Fibroblast of skin of left quadriceps (primary cell): ENCODE measurements around the gene SOBP.

ENCODE experiments used
- DNase-seq, 2 experiments: peaks; one replicate each; pipeline ENCODE4 v3.0.0-alpha.2; 2013; ENCODE audit warnings: low read depth in 2 of 2

SOBP gene

GRCh38 chr6:107689951-107690642 lies 200.2 kb downstream of the SOBP start:
- DNase-seq = no peak

- DNase-seq = peak; percentile 84
Measured at GRCh38 chr6:107690643-107691061, 200.7 kb downstream of the SOBP start.

GRCh38 chr6:107691062-107691751 lies 201.3 kb downstream of the SOBP start:
- peak; percentile 86 to 87 for DNase-seq

DNA sequence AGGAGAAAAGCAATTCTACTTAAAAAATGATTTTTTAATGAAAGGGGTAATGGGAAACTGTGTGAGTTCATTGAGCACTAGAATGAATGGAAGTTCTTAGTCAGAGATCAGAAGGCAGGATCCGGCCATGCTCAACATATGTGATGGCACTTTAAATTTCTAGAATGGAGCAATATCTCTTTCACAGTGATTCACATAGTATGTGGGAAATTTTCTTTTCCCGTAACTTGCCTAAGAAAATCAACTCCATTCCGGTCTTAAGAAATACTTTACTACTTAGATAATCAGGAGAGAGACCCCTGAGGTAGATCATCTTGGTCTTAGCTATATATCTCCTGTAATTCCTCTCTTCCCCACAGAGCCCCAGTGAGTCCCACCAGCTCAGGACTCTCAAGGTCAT lies 202.4 kb downstream of the SOBP start:
- DNase-seq = peak; percentile 63 to 67

- DNase-seq = no peak
Measured at GRCh38 chr6:107695061-107695720, 205.3 kb downstream of the SOBP start.

DNA sequence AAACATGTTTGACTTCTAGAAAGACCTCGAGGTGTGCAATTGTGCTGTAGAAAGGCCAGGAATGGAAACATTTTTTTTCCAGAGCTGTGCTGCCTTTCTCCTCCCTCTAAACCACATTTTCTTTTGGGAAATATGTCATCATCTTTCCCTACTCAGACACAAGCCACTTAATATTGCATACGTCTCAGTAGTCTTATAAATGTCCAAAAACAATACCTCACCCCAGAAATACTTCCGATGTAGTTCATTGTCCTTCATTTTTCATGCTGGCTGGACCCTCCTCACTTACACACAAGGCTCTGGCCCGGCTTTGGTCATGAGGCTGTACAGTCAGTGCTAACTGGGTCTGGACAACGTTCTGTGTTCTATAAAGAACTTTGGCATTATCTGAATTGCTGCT lies 207.8 kb downstream of the SOBP start:
- no peak for DNase-seq

- no peak for DNase-seq
Measured at GRCh38 chr6:107698146-107698545, 208.2 kb downstream of the SOBP start.

GRCh38 chr6:107699254-107699653 lies 209.3 kb downstream of the SOBP start:
- DNase-seq = no peak

DNA sequence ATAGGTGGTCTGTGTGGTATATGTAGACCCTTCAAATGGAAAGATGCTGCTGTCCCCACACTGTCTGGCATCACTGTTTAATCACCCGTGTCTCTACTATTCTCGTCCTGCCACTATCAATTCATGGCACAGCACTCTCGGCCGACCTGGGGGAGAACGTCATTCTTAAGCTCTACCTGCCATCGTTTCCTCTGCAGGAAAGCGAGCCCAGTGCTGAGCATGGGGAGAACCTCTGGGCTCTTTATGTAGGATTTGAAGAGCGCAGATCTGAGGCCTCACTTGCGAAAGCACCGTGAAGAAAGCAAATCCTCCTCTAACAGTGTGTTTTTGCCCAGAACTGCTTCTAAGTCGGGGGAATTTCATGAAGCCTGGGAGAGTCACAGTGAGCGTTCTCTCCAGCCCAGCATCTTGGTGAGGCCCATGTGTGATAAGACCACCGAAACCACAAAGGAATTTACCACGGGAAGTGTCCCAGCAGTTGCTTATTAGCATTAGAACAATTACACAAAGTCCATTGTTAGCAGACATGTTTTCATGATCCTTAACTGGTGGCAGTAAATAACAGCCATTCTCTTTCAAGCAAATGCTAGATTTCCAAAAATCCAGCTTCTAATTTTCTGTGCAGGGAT lies 209.9 kb downstream of the SOBP start:
- DNase-seq = no peak

DNA sequence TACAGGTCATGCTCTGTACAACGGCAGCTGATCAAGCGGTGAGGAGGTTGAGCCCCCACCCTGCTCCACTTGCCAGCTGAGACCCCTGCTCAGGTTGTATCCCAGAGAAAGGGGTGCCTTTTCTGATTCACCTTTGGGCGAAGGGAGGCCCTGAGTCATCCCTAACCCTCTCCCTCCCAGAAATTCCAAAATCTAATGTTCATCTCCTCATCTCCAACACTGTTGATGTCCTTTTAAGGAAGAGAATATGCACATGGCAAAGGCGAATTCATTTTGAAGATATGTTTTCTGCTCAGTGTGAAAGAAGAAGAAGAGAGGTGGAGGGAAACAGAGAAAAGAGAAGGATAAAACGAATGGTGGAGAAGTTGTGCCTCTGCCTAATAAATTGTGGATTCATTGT lies 213.7 kb downstream of the SOBP start:
- no peak for DNase-seq

GRCh38 chr6:107704347-107705013 lies 214.6 kb downstream of the SOBP start:
- DNase-seq = peak in 1 of 2 experiments; percentile 36

DNA sequence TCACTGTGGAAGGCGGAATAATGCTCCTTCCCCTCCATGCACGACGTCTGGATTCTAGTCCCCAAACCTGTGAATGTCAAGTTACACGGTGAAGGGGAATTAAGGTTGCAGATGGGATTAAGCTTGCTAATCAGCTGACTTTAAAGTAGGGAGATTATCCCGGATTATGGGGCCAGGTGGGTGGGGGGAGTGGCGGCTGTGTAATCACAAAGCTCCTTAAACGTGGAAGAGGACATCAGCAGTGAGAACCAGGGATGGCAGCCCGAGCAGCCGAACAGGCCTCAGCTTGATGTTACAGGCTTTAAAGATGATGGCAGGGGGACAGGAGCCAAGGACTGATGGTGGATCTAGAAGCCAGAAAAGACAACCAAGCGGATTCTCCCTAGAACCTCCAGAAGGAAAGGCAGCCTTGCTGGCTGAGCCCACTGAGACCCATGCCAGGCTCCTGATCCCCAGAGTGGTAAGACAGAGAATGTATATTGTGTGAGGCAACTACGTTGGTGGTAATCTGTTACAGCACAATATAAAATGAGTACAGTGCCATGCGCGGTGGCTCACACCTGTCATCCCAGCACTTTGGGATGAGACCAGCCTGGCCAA lies 216.7 kb downstream of the SOBP start:
- DNase-seq = no peak

GRCh38 chr6:107707346-107708275 lies 217.7 kb downstream of the SOBP start:
- DNase-seq = no peak

- no peak for DNase-seq
Measured at GRCh38 chr6:107708435-107708834, 218.5 kb downstream of the SOBP start.

DNA sequence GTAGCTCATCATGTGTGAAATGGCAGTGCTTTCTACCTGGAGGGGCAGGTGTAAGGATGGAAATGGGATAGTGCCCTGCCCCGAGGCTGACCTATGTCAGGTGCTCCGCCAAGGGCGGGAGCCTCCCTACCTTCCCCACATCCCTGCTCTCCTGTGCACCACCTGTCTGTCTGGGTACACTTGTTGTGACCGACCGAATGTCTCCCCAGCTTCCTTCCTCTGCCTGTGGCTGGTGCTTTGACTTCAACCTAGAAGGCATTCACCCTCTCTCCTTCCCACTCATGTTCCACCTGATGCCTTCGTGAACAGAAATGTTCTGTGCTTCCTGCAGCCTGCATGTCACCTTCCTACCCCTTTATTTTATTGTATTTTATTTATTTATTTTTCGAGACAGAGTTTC lies 219.4 kb downstream of the SOBP start:
- no peak for DNase-seq
